Natural killer cell (primary cell): ENCODE measurements around the gene NDUFA13. TPM values are rescaled to one million over a fixed set of nuclear protein-coding genes. Genes with fewer than 3 reads are reported as not detected.

Experiments
- ATAC-seq, 3 donors: fragments of 150-1000 bp in 2 of 3; fragments of 200-7000 bp in 1 of 3; cut with Tn5 transposase; 1 replicate in 1 of 3; 2 replicates in 2 of 3; pipeline ENCODE4 v1.10.0; 2021; ENCODE audit warnings: mild to moderate bottlenecking in 2 of 3, moderate library complexity in 2 of 3
- DNase-seq, 2 donors: peaks; one replicate each; pipeline versions ENCODE4 v3.0.0 to v3.0.0-alpha.2; 2013 to 2021; ENCODE audit warnings: mixed read lengths in 1 of 2
- H3K27ac ChIP-seq: one replicate; pipeline ENCODE4 v1.5.1; 2013; ENCODE audit warnings: mild to moderate bottlenecking, low read length
- H3K27me3 ChIP-seq: one replicate; pipeline ENCODE4 v1.6.1; 2013; ENCODE audit warnings: low read length; ENCODE audit not compliant: control insufficient read depth, insufficient read depth
- H3K36me3 ChIP-seq: one replicate; pipeline ENCODE4 v1.6.1; 2013; ENCODE audit warnings: low read length; ENCODE audit not compliant: control insufficient read depth, insufficient read depth
- H3K4me1 ChIP-seq: one replicate; pipeline ENCODE4 v1.6.1; 2013; ENCODE audit warnings: low read length; ENCODE audit not compliant: control insufficient read depth, insufficient read depth
- H3K4me3 ChIP-seq: one replicate; pipeline ENCODE4 v1.5.1; 2013; ENCODE audit warnings: low read length
- H3K9me3 ChIP-seq: one replicate; pipeline ENCODE4 v1.6.1; 2013; ENCODE audit warnings: low read length; ENCODE audit not compliant: control insufficient read depth, insufficient read depth
- H3K27ac Mint-ChIP-seq, 2 donors: one replicate each; pipeline ENCODE4 v1.8.0; 2022; ENCODE audit warnings: mild to moderate bottlenecking in 2 of 2, mixed read lengths in 2 of 2, moderate library complexity in 1 of 2
- H3K27me3 Mint-ChIP-seq, 2 donors: one replicate each; pipeline ENCODE4 v1.8.0; 2022; ENCODE audit warnings: low read depth in 2 of 2, mixed read lengths in 2 of 2
- H3K36me3 Mint-ChIP-seq: one replicate; pipeline ENCODE4 v1.8.0; 2022; ENCODE audit warnings: mixed read lengths
- H3K4me1 Mint-ChIP-seq, 2 donors: one replicate each; pipeline ENCODE4 v1.8.0; 2022; ENCODE audit warnings: mixed read lengths in 2 of 2
- H3K4me3 Mint-ChIP-seq: one replicate; pipeline ENCODE4 v1.8.0; 2022; ENCODE audit warnings: mild to moderate bottlenecking, moderate library complexity, mixed read lengths
- H3K9me3 Mint-ChIP-seq, 2 donors: one replicate each; pipeline ENCODE4 v1.8.0; 2022; ENCODE audit warnings: mixed read lengths in 2 of 2
- CTCF ChIP-seq: fragments of 200-600 bp; IDR thresholded peaks from one replicate; pipeline ENCODE4 v1.8.0; 2022; ENCODE audit warnings: antibody characterized with exemption
- WGBS: methylation state at CpG from one replicate; pipeline ENCODE4 v1.1.7; 2013; ENCODE audit warnings: missing lambda C conversion rate; ENCODE audit not compliant: insufficient coverage; 5-methylcytosine and 5-hydroxymethylcytosine counted together
- intact Hi-C: fragments of 100-400 bp; cut with micrococcal nuclease; formaldehyde crosslinking; loops from one replicate; pipeline ENCODE4 v1.14.2; 2022
- total RNA-seq, 4 donors: library from RNA; stranded (reverse); fragments of 120-200 nt in 1 of 4; gene quantifications; one replicate each; pipeline versions ENCODE4 v1.2.3 to v1.2.4, GENCODE V29; 2013 to 2022

The NDUFA13 gene
- total RNA-seq, 3 donors from 2014 or later (not counting 1 experiment from before 2014, with no cell fraction given): 165 to 191 (median 188) TPM

DNA sequence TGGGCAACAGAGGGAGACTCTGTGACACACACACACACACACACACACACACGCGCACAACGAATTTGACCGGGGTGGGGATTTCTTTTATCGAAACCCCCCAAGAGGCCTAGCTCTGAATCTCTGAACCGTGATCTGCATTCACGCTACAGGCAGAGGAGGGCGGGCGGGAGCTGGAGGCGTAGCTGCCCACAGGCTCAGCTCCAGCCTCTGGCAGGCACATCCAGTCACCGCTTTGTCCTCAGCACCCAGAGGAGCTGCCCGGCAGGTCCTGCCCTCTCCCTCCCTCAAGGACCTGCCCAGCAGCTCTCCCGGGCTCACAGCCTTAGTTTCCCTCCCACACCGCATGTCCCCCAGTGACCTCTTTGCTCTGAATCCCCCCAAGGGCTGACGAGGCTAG lies 42.0 kb downstream of the NDUFA13 start:
- no peaks in the 10 kb centered on the region for H3K9me3 ChIP-seq
- no peaks in the 10 kb centered on the region for H3K36me3 Mint-ChIP-seq
- no peaks in the 10 kb centered on the region for H3K9me3 Mint-ChIP-seq
- no peak for TF ChIP-seq CTCF
- no peak overlapping the region for H3K4me3 ChIP-seq
- peaks cover 6% of the 10 kb centered on the region for H3K4me1 ChIP-seq
- H3K27me3 Mint-ChIP-seq: no peaks in the 10 kb centered on the region
- H3K27me3 ChIP-seq: no peaks in the 10 kb centered on the region
- no peak overlapping the region for H3K4me3 Mint-ChIP-seq
- 85% methylated on average over 15 of the region's 15 CpGs for WGBS
- no peaks in the 10 kb centered on the region for H3K36me3 ChIP-seq
- ATAC-seq (no peak), DNase-seq (no peak)
- no peaks in the 10 kb centered on the region for H3K4me1 Mint-ChIP-seq
- H3K27ac ChIP-seq: no peak overlapping the region
- no peak overlapping the region for H3K27ac Mint-ChIP-seq
- intact Hi-C loops: no loop called here

DNA sequence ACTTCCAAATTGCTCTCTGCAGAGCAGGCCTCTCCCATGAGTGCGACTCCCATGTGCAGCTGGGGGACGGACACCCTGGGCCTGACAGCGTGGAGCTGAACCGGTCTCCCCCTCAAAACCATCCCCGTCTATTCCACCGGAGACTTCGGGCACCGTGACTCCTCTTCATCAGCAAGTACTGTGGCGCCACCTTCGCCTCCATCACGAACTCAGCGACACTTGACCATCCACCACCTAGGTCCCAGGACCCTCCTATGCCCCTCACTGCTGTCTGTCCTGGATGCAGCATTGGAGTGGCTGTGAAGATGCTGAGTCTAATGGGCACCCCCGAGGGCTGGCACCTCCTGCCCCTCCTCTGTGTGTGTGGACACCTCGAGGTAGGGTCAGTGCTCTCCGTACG lies 42.6 kb downstream of the NDUFA13 start:
- Mint-ChIP-seq H3K27ac (no peak overlapping the region), H3K4me1 (no peaks in the 10 kb centered on the region), H3K27me3 (no peaks in the 10 kb centered on the region), H3K9me3 (no peaks in the 10 kb centered on the region), H3K36me3 (no peaks in the 10 kb centered on the region), H3K4me3 (no peak overlapping the region)
- DNase-seq (no peak), ATAC-seq (no peak)
- intact Hi-C loops: no loop called here
- no peak overlapping the region for H3K4me3 ChIP-seq
- no peaks in the 10 kb centered on the region for H3K27me3 ChIP-seq
- H3K36me3 ChIP-seq: no peaks in the 10 kb centered on the region
- no peak for TF ChIP-seq CTCF
- no peaks in the 10 kb centered on the region for H3K9me3 ChIP-seq
- WGBS: 95% methylated on average over 16 of the region's 16 CpGs
- peaks cover 6% of the 10 kb centered on the region for H3K4me1 ChIP-seq
- no peak overlapping the region for H3K27ac ChIP-seq

- no peak overlapping the region for H3K27ac Mint-ChIP-seq
These were observed 43.9 kb downstream of the NDUFA13 start for GRCh38 chr19:19559931-19560330.

More at GRCh38 chr19:19559931-19560330, 43.9 kb downstream of the NDUFA13 start:
- Histone ChIP-seq H3K27ac (no peak overlapping the region), H3K9me3 (no peaks in the 10 kb centered on the region), H3K27me3 (no peaks in the 10 kb centered on the region), H3K36me3 (no peaks in the 10 kb centered on the region), H3K4me1 (no peaks in the 10 kb centered on the region), H3K4me3 (no peak overlapping the region)
- intact Hi-C loops: no loop called here
- DNase-seq (peak in 1 of 2 donors; percentile 31), ATAC-seq (no peak)
- Mint-ChIP-seq H3K36me3 (no peaks in the 10 kb centered on the region), H3K9me3 (no peaks in the 10 kb centered on the region), H3K4me3 (no peak overlapping the region), H3K27me3 (no peaks in the 10 kb centered on the region), H3K4me1 (no peaks in the 10 kb centered on the region)
- 65% methylated on average over 4 of the region's 4 CpGs for WGBS
- TF ChIP-seq CTCF: no peak
